Spinal cord (tissue), 10 donors: ENCODE results near the gene SVEP1. TPM values are rescaled to one million over a fixed set of nuclear protein-coding genes. Genes with fewer than 3 reads are reported as not detected.

Source experiments
- DNase-seq, 6 donors: peaks; one replicate each; pipeline versions ENCODE4 v3.0.0 to v3.0.0-alpha.2; 2013 to 2015; ENCODE audit warnings: low spot score in 6 of 6, low read depth in 4 of 6
- H3K27ac ChIP-seq: one replicate; pipeline ENCODE4 v1.5.1; 2013; ENCODE audit warnings: low read depth, low read length, control low read depth
- H3K27me3 ChIP-seq: one replicate; pipeline ENCODE4 v1.6.1; 2013; ENCODE audit warnings: low read length; ENCODE audit not compliant: control insufficient read depth, insufficient read depth
- H3K36me3 ChIP-seq: one replicate; pipeline ENCODE4 v1.6.1; 2013; ENCODE audit warnings: low read length; ENCODE audit not compliant: control insufficient read depth, insufficient read depth
- H3K4me1 ChIP-seq: one replicate; pipeline ENCODE4 v1.6.1; 2013; ENCODE audit warnings: low read length; ENCODE audit not compliant: control insufficient read depth, insufficient read depth
- H3K4me3 ChIP-seq: one replicate; pipeline ENCODE4 v1.5.1; 2013; ENCODE audit warnings: low read depth, low read length, control low read depth
- H3K9me3 ChIP-seq: one replicate; pipeline ENCODE4 v1.6.1; 2013; ENCODE audit warnings: low read length; ENCODE audit not compliant: control insufficient read depth, insufficient read depth
- WGBS: methylation state at CpG from one replicate; pipeline ENCODE4 v1.1.5; 2013; ENCODE audit warnings: missing lambda C conversion rate; ENCODE audit not compliant: insufficient coverage; 5-methylcytosine and 5-hydroxymethylcytosine counted together
- polyA plus RNA-seq, 2 donors: library from polyadenylated mRNA; unstranded; fragments of 120-200 nt; gene quantifications; one replicate each; pipeline ENCODE4 v1.2.1, GENCODE V29; 2013; ENCODE audit not compliant: insufficient read length in 2 of 2
- total RNA-seq, 2 donors: library from RNA; depleted of rRNA in 1 of 2; stranded (reverse); fragments of 120-200 nt in 1 of 2; fragments of >200 nt in 1 of 2; gene quantifications; one replicate each; pipeline versions ENCODE4 v1.2.3 to v1.2.4, GENCODE V29; 2013 to 2014
- donor health status: healthy.

SVEP1 gene
- total and polyA plus RNA-seq, 4 donors = 3.0 to 10.9 (median 5.3) TPM

GRCh38 chr9:110343551-110343950 is 236.0 kb downstream of the SVEP1 start:
- H3K27me3 ChIP-seq = no peaks in the 10 kb centered on the region
- 93% methylated on average over 4 of the region's 5 CpGs for WGBS

GRCh38 chr9:110340306-110340705 is 239.2 kb downstream of the SVEP1 start:
- Histone ChIP-seq H3K27ac (no peak overlapping the region), H3K4me3 (no peak overlapping the region), H3K27me3 (no peaks in the 10 kb centered on the region), H3K4me1 (no peaks in the 10 kb centered on the region), H3K9me3 (no peaks in the 10 kb centered on the region), H3K36me3 (no peaks in the 10 kb centered on the region)
- WGBS = no CpG with 5 or more reads among the region's 2 CpGs
- DNase-seq = no peak

More at GRCh38 chr9:110343551-110343950, 236.0 kb downstream of the SVEP1 start:
- no peaks in the 10 kb centered on the region for H3K4me1 ChIP-seq
- no peaks in the 10 kb centered on the region for H3K36me3 ChIP-seq
- H3K27ac ChIP-seq = no peak overlapping the region
- no peak overlapping the region for H3K4me3 ChIP-seq
- H3K9me3 ChIP-seq = no peaks in the 10 kb centered on the region
- DNase-seq = no peak

GRCh38 chr9:110338143-110338542 is 241.4 kb downstream of the SVEP1 start:
- no peaks in the 10 kb centered on the region for H3K36me3 ChIP-seq
- WGBS = no CpG with 5 or more reads among the region's 1 CpG
- no peak for DNase-seq
- H3K4me3 ChIP-seq = no peak overlapping the region
- no peaks in the 10 kb centered on the region for H3K4me1 ChIP-seq
- no peaks in the 10 kb centered on the region for H3K9me3 ChIP-seq
- H3K27ac ChIP-seq = no peak overlapping the region
- no peaks in the 10 kb centered on the region for H3K27me3 ChIP-seq

GRCh38 chr9:110337727-110338126 is 241.8 kb downstream of the SVEP1 start, which contains the start of gene TXNDC8:
Gene TXNDC8, minus strand, starts transcription at chr9:110337863.
- Histone ChIP-seq H3K9me3 (no peaks in the 10 kb centered on the region), H3K36me3 (no peaks in the 10 kb centered on the region), H3K27me3 (no peaks in the 10 kb centered on the region), H3K4me3 (no peak within 1 kb of the TSS), H3K27ac (no peak within 1 kb of the TSS), H3K4me1 (no peaks in the 10 kb centered on the region)
- WGBS = no CpG with 5 or more reads among the region's 1 CpG
- DNase-seq = no peak

GRCh38 chr9:110336363-110336762 is 243.2 kb downstream of the SVEP1 start:
- no peaks in the 10 kb centered on the region for H3K36me3 ChIP-seq
- DNase-seq = no peak
- H3K4me3 ChIP-seq = no peak overlapping the region
- no peaks in the 10 kb centered on the region for H3K27me3 ChIP-seq
- H3K9me3 ChIP-seq = no peaks in the 10 kb centered on the region
- no peak overlapping the region for H3K27ac ChIP-seq
- WGBS = no CpG with 5 or more reads among the region's 1 CpG
- no peaks in the 10 kb centered on the region for H3K4me1 ChIP-seq

- Histone ChIP-seq H3K4me3 (no peak overlapping the region), H3K27ac (no peak overlapping the region), H3K27me3 (no peaks in the 10 kb centered on the region), H3K9me3 (no peaks in the 10 kb centered on the region), H3K4me1 (no peaks in the 10 kb centered on the region), H3K36me3 (no peaks in the 10 kb centered on the region)
- DNase-seq = no peak
Measured at GRCh38 chr9:110334871-110335270, 244.7 kb downstream of the SVEP1 start.

GRCh38 chr9:110334183-110334582 is 245.4 kb downstream of the SVEP1 start:
- no peak for DNase-seq
- WGBS = 93% methylated on average over 3 of the region's 4 CpGs

GRCh38 chr9:110332766-110333165 is 246.8 kb downstream of the SVEP1 start:
- Histone ChIP-seq H3K4me1 (no peaks in the 10 kb centered on the region), H3K27me3 (no peaks in the 10 kb centered on the region), H3K27ac (no peak overlapping the region), H3K4me3 (no peak overlapping the region), H3K36me3 (no peaks in the 10 kb centered on the region), H3K9me3 (no peaks in the 10 kb centered on the region)
- WGBS = no CpG with 5 or more reads among the region's 3 CpGs
- DNase-seq = no peak

More at GRCh38 chr9:110334183-110334582, 245.4 kb downstream of the SVEP1 start:
- Histone ChIP-seq H3K36me3 (no peaks in the 10 kb centered on the region), H3K27ac (no peak overlapping the region), H3K4me1 (no peaks in the 10 kb centered on the region), H3K9me3 (no peaks in the 10 kb centered on the region), H3K4me3 (no peak overlapping the region), H3K27me3 (no peaks in the 10 kb centered on the region)

- Histone ChIP-seq H3K4me1 (no peaks in the 10 kb centered on the region), H3K4me3 (no peak overlapping the region), H3K27me3 (no peaks in the 10 kb centered on the region), H3K27ac (no peak overlapping the region), H3K9me3 (no peaks in the 10 kb centered on the region), H3K36me3 (no peaks in the 10 kb centered on the region)
- DNase-seq = no peak
- 89% methylated on average over 1 of the region's 1 CpG for WGBS
Measured at GRCh38 chr9:110330484-110331105, 248.9 kb downstream of the SVEP1 start.

GRCh38 chr9:110329639-110330230 is 249.8 kb downstream of the SVEP1 start:
- H3K4me1 ChIP-seq = no peaks in the 10 kb centered on the region
- no peaks in the 10 kb centered on the region for H3K27me3 ChIP-seq
- H3K27ac ChIP-seq = no peak overlapping the region
- 94% methylated on average over 2 of the region's 5 CpGs for WGBS
- H3K9me3 ChIP-seq = no peaks in the 10 kb centered on the region
- no peak overlapping the region for H3K4me3 ChIP-seq
- DNase-seq = no peak
- H3K36me3 ChIP-seq = no peaks in the 10 kb centered on the region
